ENCODE measurements around the gene DCPS.

- no peak for TF ChIP-seq EZH2 (IDR thresholded peaks at IDR 0.05; ENCODE audit: insufficient read depth, poor library complexity, severe bottlenecking)
- TF ChIP-seq EZH2phosphoT487 (IDR thresholded peaks at IDR 0.05; ENCODE audit: insufficient read depth, low read depth): no peak
Observed at GRCh38 chr11:126340960-126341606, 37.2 kb downstream of the DCPS start.
